Measurements from ENCODE around the gene RIMOC1.

The RIMOC1 gene

GRCh38 chr5:41903892-41904799 is at the start of gene RIMOC1:
Gene RIMOC1 (plus strand): TSS chr5:41904344. CDS start chr5:41904368, 24 bp downstream.
- DNase-seq (ENCODE audit: low read depth in 1 of 2, low spot score in 1 of 2) = peak; percentile 93 to 97

GRCh38 chr5:41856644-41857491 is 47.3 kb upstream of the RIMOC1 start:
- peak in 1 of 2 donors; percentile 33 for DNase-seq (ENCODE audit: low read depth in 1 of 2, low spot score in 1 of 2)

- no peak for DNase-seq (ENCODE audit: low read depth in 1 of 2, low spot score in 1 of 2)
Observed at GRCh38 chr5:41857989-41858388, 46.2 kb upstream of the RIMOC1 start.

GRCh38 chr5:41858890-41859289 is 45.3 kb upstream of the RIMOC1 start:
- no peak for DNase-seq (ENCODE audit: low read depth in 1 of 2, low spot score in 1 of 2)

- no peak for DNase-seq (ENCODE audit: low read depth in 1 of 2, low spot score in 1 of 2)
Observed at GRCh38 chr5:41863871-41864486, 40.2 kb upstream of the RIMOC1 start.

- no peak for DNase-seq (ENCODE audit: low read depth in 1 of 2, low spot score in 1 of 2)
Observed at GRCh38 chr5:41869151-41869723, 34.9 kb upstream of the RIMOC1 start.

GRCh38 chr5:41869724-41870626 is 34.2 kb upstream of the RIMOC1 start, which contains the start of gene OXCT1:
Gene OXCT1 (minus strand): TSS chr5:41870425. CDS start chr5:41870358, 67 bp downstream.
- peak; percentile 85 to 88 for DNase-seq (ENCODE audit: low read depth in 1 of 2, low spot score in 1 of 2)

- DNase-seq (ENCODE audit: low read depth in 1 of 2, low spot score in 1 of 2) = no peak
Observed at GRCh38 chr5:41870627-41871048, 33.5 kb upstream of the RIMOC1 start.

- DNase-seq (ENCODE audit: low read depth in 1 of 2, low spot score in 1 of 2) = no peak
Observed at GRCh38 chr5:41871852-41872251, 32.3 kb upstream of the RIMOC1 start.

GRCh38 chr5:41874512-41875060 is 29.6 kb upstream of the RIMOC1 start:
- DNase-seq (ENCODE audit: low read depth in 1 of 2, low spot score in 1 of 2) = no peak

GRCh38 chr5:41875121-41875520 is 29.0 kb upstream of the RIMOC1 start:
- no peak for DNase-seq (ENCODE audit: low read depth in 1 of 2, low spot score in 1 of 2)

GRCh38 chr5:41876678-41877077 is 27.5 kb upstream of the RIMOC1 start:
- DNase-seq (ENCODE audit: low read depth in 1 of 2, low spot score in 1 of 2) = no peak

- no peak for DNase-seq (ENCODE audit: low read depth in 1 of 2, low spot score in 1 of 2)
Observed at GRCh38 chr5:41877408-41877807, 26.7 kb upstream of the RIMOC1 start.

GRCh38 chr5:41878173-41878572 is 26.0 kb upstream of the RIMOC1 start:
- DNase-seq (ENCODE audit: low read depth in 1 of 2, low spot score in 1 of 2) = no peak

GRCh38 chr5:41878643-41879478 is 25.3 kb upstream of the RIMOC1 start:
- DNase-seq (ENCODE audit: low read depth in 1 of 2, low spot score in 1 of 2) = no peak

- DNase-seq (ENCODE audit: low read depth in 1 of 2, low spot score in 1 of 2) = no peak
Observed at GRCh38 chr5:41882765-41883164, 21.4 kb upstream of the RIMOC1 start.

GRCh38 chr5:41883243-41883642 is 20.9 kb upstream of the RIMOC1 start:
- DNase-seq (ENCODE audit: low read depth in 1 of 2, low spot score in 1 of 2) = no peak

GRCh38 chr5:41883936-41884335 is 20.2 kb upstream of the RIMOC1 start:
- no peak for DNase-seq (ENCODE audit: low read depth in 1 of 2, low spot score in 1 of 2)

GRCh38 chr5:41885286-41885685 is 18.9 kb upstream of the RIMOC1 start:
- DNase-seq (ENCODE audit: low read depth in 1 of 2, low spot score in 1 of 2) = no peak
